H1 (cell line): ENCODE measurements around the gene MAN1A2. TPM values are rescaled to one million over a fixed set of nuclear protein-coding genes. Genes with fewer than 3 reads are reported as not detected.
"Not testable (repeated sequence)": the region's sequence is repeated elsewhere in the genome, so short reads cannot be mapped to it uniquely, and the experiment has no call there.

Source experiments
- CTCF ChIA-PET: fragments of 300-600 bp; sonication (Branson Sonifier 250); formaldehyde crosslinking; loops from one replicate; lab custom pipeline; 2021; ENCODE audit not compliant: partially characterized antibody; lab: Charles Lee
- POLR2A ChIA-PET: fragments of 300-600 bp; sonication (Branson Sonifier 250); formaldehyde crosslinking; loops from one replicate; lab custom pipeline; 2021; ENCODE audit warnings: inconsistent platforms; ENCODE audit not compliant: partially characterized antibody; lab: Charles Lee
- DNase-seq, 2 experiments: peaks; one replicate each; pipeline versions ENCODE4 v3.0.0 to v3.0.0-alpha.2; 2010 to 2022; ENCODE audit warnings: low spot score in 2 of 2, low read depth in 1 of 2, mixed read lengths in 1 of 2
- FAIRE-seq: peaks from 2 replicates; lab custom pipeline; 2011; peaks lifted over from hg19 to GRCh38; lab: Jason Lieb, UNC
- H2AFZ ChIP-seq: 2 replicates; pipeline ENCODE4 v1.8.1; 2012; ENCODE audit warnings: low read length, inconsistent platforms
- H2AK5ac ChIP-seq: 2 replicates; pipeline ENCODE4 v1.6.1; 2013; ENCODE audit warnings: low read depth, low read length
- H2BK120ac ChIP-seq: replicated peaks from 2 replicates; pipeline ENCODE3; 2013; ENCODE audit warnings: low read depth, low read length, inconsistent platforms
- H2BK12ac ChIP-seq: 2 replicates; pipeline ENCODE4 v1.6.1; 2013; ENCODE audit warnings: low read depth, low read length
- H2BK15ac ChIP-seq: 2 replicates; pipeline ENCODE4 v1.6.1; 2013; ENCODE audit warnings: low read length
- H2BK20ac ChIP-seq: 2 replicates; pipeline ENCODE4 v1.6.1; 2013; ENCODE audit warnings: low read length
- H2BK5ac ChIP-seq: 2 replicates; pipeline ENCODE4 v1.6.1; 2013; ENCODE audit warnings: low read depth, low read length
- H3K14ac ChIP-seq: 2 replicates; pipeline ENCODE4 v1.6.1; 2013; ENCODE audit warnings: inconsistent platforms; ENCODE audit not compliant: insufficient read length
- H3K18ac ChIP-seq: 2 replicates; pipeline ENCODE4 v1.6.1; 2013; ENCODE audit warnings: low read length; ENCODE audit errors: extremely low read depth
- H3K23ac ChIP-seq: 2 replicates; pipeline ENCODE4 v1.6.1; 2013; ENCODE audit warnings: inconsistent platforms; ENCODE audit not compliant: insufficient read length
- H3K23me2 ChIP-seq: 2 replicates; pipeline ENCODE4 v1.6.1; 2013; ENCODE audit warnings: low read depth, low read length
- H3K27ac ChIP-seq: 2 replicates; pipeline ENCODE4 v1.6.1; 2011; ENCODE audit warnings: low read depth, low read length, inconsistent platforms
- H3K27me3 ChIP-seq, 4 experiments: replicated peaks in 1 of 4; 1 replicate in 1 of 4; 2 replicates in 3 of 4; pipeline versions ENCODE4 v1.6.1 to v1.8.1; 2011 to 2013; ENCODE audit warnings: low read length in 3 of 4, mild to moderate bottlenecking in 3 of 4, inconsistent platforms in 2 of 4, mixed read lengths in 2 of 4, moderate library complexity in 1 of 4; ENCODE audit not compliant: control insufficient read depth in 3 of 4, insufficient read depth in 3 of 4; ENCODE audit errors: extremely low read depth in 1 of 4
- H3K36me3 ChIP-seq, 4 experiments: 2 replicates each; pipeline versions ENCODE4 v1.6.1 to v1.8.1; 2011 to 2013; ENCODE audit warnings: mild to moderate bottlenecking in 4 of 4, low read length in 3 of 4, moderate library complexity in 2 of 4, control low read depth in 1 of 4, inconsistent platforms in 1 of 4; ENCODE audit not compliant: insufficient read depth in 4 of 4, control insufficient read depth in 2 of 4
- H3K4ac ChIP-seq: replicated peaks from 2 replicates; pipeline ENCODE3; 2013; ENCODE audit warnings: low read length, low read depth, mixed read lengths, inconsistent platforms; ENCODE audit not compliant: insufficient read length
- H3K4me1 ChIP-seq, 4 experiments: replicated peaks in 1 of 4; 1 replicate in 1 of 4; 2 replicates in 3 of 4; pipeline versions ENCODE4 v1.6.1 to v1.8.1; 2011 to 2013; ENCODE audit warnings: low read length in 3 of 4, inconsistent platforms in 2 of 4, mixed read lengths in 1 of 4; ENCODE audit not compliant: insufficient read depth in 4 of 4, control insufficient read depth in 3 of 4
- H3K4me2 ChIP-seq, 2 experiments: 2 replicates each; pipeline versions ENCODE4 v1.6.1 to v1.8.1; 2011 to 2013; ENCODE audit warnings: low read depth in 2 of 2, low read length in 2 of 2, control low read depth in 1 of 2, inconsistent platforms in 1 of 2, mild to moderate bottlenecking in 1 of 2; ENCODE audit not compliant: insufficient read depth in 1 of 2
- H3K4me3 ChIP-seq, 4 experiments: fragments of 200-600, 300-600 bp in 1 of 4; sonication (generic), shearing (Covaris generic), sonication (Bioruptor Twin) in 1 of 4; 2 replicates each; pipeline versions ENCODE4 v1.5.1 to v1.8.1; 2011 to 2016; ENCODE audit warnings: low read length in 4 of 4, low read depth in 3 of 4, control low read depth in 2 of 4, inconsistent platforms in 2 of 4, mild to moderate bottlenecking in 2 of 4, mixed read lengths in 1 of 4, moderate library complexity in 1 of 4; ENCODE audit not compliant: insufficient read depth in 2 of 4; ENCODE audit errors: extremely low read depth in 1 of 4
- H3K56ac ChIP-seq: replicated peaks from 2 replicates; pipeline ENCODE3; 2013; ENCODE audit warnings: low read depth, mild to moderate bottlenecking, mixed read lengths, low read length, inconsistent platforms; ENCODE audit not compliant: insufficient read length
- H3K79me1 ChIP-seq: 2 replicates; pipeline ENCODE4 v1.6.1; 2013; ENCODE audit warnings: low read depth, low read length, control low read depth
- H3K79me2 ChIP-seq, 2 experiments: 2 replicates each; pipeline versions ENCODE4 v1.6.1 to v1.8.1; 2012 to 2013; ENCODE audit warnings: low read length in 2 of 2, mild to moderate bottlenecking in 2 of 2, inconsistent platforms in 1 of 2; ENCODE audit not compliant: insufficient read depth in 2 of 2, control insufficient read depth in 1 of 2
- H3K9ac ChIP-seq, 4 experiments: replicated peaks in 1 of 4; 1 replicate in 1 of 4; 2 replicates in 3 of 4; pipeline versions ENCODE4 v1.6.1 to v1.8.1; 2011 to 2013; ENCODE audit warnings: low read depth in 3 of 4, low read length in 3 of 4, control low read depth in 2 of 4, mild to moderate bottlenecking in 2 of 4, moderate library complexity in 2 of 4, inconsistent platforms in 1 of 4; ENCODE audit errors: extremely low read depth in 1 of 4
- H3K9me3 ChIP-seq, 2 experiments: 2 replicates each; pipeline versions ENCODE4 v1.6.1 to v1.8.1; 2012 to 2013; ENCODE audit warnings: mild to moderate bottlenecking in 2 of 2, moderate library complexity in 2 of 2, control low read depth in 1 of 2, inconsistent platforms in 1 of 2, low read depth in 1 of 2, low read length in 1 of 2, mixed read lengths in 1 of 2; ENCODE audit not compliant: insufficient read depth in 2 of 2
- H4K20me1 ChIP-seq, 2 experiments: replicated peaks in 1 of 2; 2 replicates each; pipeline versions ENCODE3 to v1.8.1; 2011 to 2013; ENCODE audit warnings: inconsistent platforms in 2 of 2, low read length in 2 of 2, mild to moderate bottlenecking in 1 of 2; ENCODE audit not compliant: insufficient read depth in 2 of 2, control insufficient read depth in 1 of 2
- H4K5ac ChIP-seq: 2 replicates; pipeline ENCODE4 v1.6.1; 2013; ENCODE audit warnings: low read length, low read depth, mixed read lengths, inconsistent platforms; ENCODE audit not compliant: insufficient read length
- H4K8ac ChIP-seq: 2 replicates; pipeline ENCODE4 v1.8.0; 2013; ENCODE audit warnings: mild to moderate bottlenecking, moderate library complexity, low read length, inconsistent platforms; ENCODE audit not compliant: insufficient read depth; ENCODE audit errors: extremely low read depth
- H4K91ac ChIP-seq: replicated peaks from 2 replicates; pipeline ENCODE3; 2013; ENCODE audit warnings: low read length, mixed read lengths, inconsistent platforms; ENCODE audit not compliant: insufficient read length
- polyA plus RNA-seq, 7 experiments: library from polyadenylated mRNA; depleted of rRNA in 3 of 7; stranded (reverse) in 5 of 7; unstranded in 2 of 7; fragments of >200 nt in 5 of 7; fragments of 200-250 nt in 2 of 7; gene quantifications; 1 replicate in 5 of 7; 2 replicates in 1 of 7; 4 replicates in 1 of 7; pipeline versions ENCODE4 v1.2.1 to v1.2.3, GENCODE V29; 2011 to 2013; ENCODE audit warnings: missing spikeins in 2 of 7, mixed read lengths in 2 of 7
- total RNA-seq: library from RNA; stranded (reverse); fragmentation: NEBNext Ultra II Directional; extraction: Animal tissue kit (Norgen Biotek cat#: 25700); gene quantifications from 2 replicates; pipeline ENCODE4 v1.2.1, GENCODE V29; 2021

The MAN1A2 gene
- total and polyA plus RNA-seq, 2 of the 8 experiments (the other 6 are each of a cell fraction or from before 2014, with no cell fraction given), result 5.5 to 18.8 TPM

GRCh38 chr1:117558451-117558850, 191.2 kb downstream of the MAN1A2 start:
- H3K27me3 ChIP-seq, H3K18ac ChIP-seq, POLR2A ChIA-PET, H3K79me2 ChIP-seq, H3K23me2 ChIP-seq, H2BK120ac ChIP-seq, H3K23ac ChIP-seq, H2AFZ ChIP-seq, H3K36me3 ChIP-seq, H3K79me1 ChIP-seq, H4K91ac ChIP-seq, H2BK5ac ChIP-seq, FAIRE-seq, H3K56ac ChIP-seq, H3K4me2 ChIP-seq, H3K4me3 ChIP-seq, H4K20me1 ChIP-seq, H3K4ac ChIP-seq, H3K27ac ChIP-seq, H2BK15ac ChIP-seq, H3K9ac ChIP-seq, H4K5ac ChIP-seq, H2BK12ac ChIP-seq, H3K4me1 ChIP-seq, H2BK20ac ChIP-seq, H2AK5ac ChIP-seq, H3K14ac ChIP-seq, H4K8ac ChIP-seq: not testable (repeated sequence)
- peaks cover 4 to 11% of the 10 kb centered on the region in 2 experiments; a peak in 2 of 4 replicates for H3K9me3 ChIP-seq
- peak in 1 of 2 experiments; percentile 10 for DNase-seq
- CTCF ChIA-PET, result interaction anchor here (0.6 to 1.4 kb wide), 2 partner anchors 16 to 172 kb away, joined by 3 read pairs; no protein-coding TSS in a partner anchor
